Astrocyte of the cerebellum (primary cell): Measurements from ENCODE around the gene GAS1.

Experiments used
- DNase-seq: peaks from one replicate; pipeline ENCODE4 v3.0.0-alpha.2; 2011; ENCODE audit warnings: low read depth
- H3K4me3 ChIP-seq: 2 replicates; pipeline ENCODE4 v1.5.1; 2011; ENCODE audit warnings: mild to moderate bottlenecking, low read depth, low read length, moderate library complexity
- CTCF ChIP-seq: IDR thresholded peaks from 2 replicates; pipeline ENCODE4 v1.5.1; 2012; ENCODE audit warnings: low read length, low read depth, moderate library complexity, mild to moderate bottlenecking; ENCODE audit errors: missing control alignments
- in situ Hi-C: cut with HindIII; loops from 2 replicates; pipeline ENCODE4 v1.10.0; 2017; ENCODE audit warnings: low sequenced_read_pairs

GAS1 gene

DNA sequence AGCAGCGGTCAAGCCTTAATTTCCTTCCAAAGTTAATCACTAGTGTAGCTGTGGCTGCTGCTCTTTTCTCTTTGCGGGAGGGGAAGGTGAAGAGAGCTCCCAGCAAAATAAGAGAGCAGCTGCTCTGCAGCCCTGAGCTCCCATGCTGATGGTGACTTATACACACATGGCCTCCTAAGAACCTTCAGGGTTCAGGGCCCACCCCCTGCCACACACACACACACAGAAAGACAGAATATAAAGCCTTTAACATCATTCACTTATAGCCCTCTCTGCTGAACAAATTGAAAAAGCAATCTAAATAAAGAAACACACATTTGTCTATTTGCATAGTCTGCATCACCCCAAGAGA is 43.6 kb downstream of the GAS1 start:
- DNase-seq, result no peak
- no peak overlapping the region for H3K4me3 ChIP-seq
- in situ Hi-C loops, result loop anchor here (5.0 kb wide), 2 partner anchors 34 to 36 kb away; no protein-coding TSS in a partner anchor
- no peak for TF ChIP-seq CTCF

DNA sequence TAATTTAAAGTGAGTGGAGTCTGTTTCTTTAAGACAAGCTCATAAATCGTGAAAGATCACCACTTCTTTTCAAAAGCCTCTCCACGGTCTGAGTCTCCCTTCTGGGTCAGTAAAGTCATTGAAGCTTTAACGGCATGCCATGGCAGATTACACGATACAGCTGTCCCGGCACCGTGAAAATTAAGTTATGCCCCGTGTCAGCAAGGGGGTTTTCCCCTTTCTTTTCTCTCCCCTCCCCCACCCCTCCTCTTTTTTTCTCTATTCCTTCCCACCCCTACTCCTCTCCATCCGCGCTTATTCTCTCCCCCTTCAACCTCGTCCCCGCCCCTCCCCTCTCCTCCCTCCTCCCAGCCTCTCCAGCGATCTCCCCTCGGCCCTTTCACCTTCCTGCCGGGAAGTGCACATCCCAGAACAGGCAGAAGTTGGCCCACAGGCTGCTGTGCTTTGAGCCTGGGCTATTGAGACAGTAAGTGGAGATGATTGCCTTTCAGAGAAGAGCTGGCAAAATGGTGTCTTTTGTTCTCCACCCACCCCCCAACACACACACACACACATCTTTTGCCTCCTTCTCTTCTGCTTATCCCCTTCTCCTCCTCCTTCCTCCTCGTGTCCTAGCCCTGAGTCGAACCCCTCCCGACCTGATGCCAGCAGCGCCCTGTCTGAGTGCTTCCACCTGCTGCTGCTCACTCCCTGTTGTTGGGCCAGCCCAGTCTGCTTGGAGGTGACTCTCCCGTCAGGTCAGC is 44.1 kb downstream of the GAS1 start:
- no peak for TF ChIP-seq CTCF

DNA sequence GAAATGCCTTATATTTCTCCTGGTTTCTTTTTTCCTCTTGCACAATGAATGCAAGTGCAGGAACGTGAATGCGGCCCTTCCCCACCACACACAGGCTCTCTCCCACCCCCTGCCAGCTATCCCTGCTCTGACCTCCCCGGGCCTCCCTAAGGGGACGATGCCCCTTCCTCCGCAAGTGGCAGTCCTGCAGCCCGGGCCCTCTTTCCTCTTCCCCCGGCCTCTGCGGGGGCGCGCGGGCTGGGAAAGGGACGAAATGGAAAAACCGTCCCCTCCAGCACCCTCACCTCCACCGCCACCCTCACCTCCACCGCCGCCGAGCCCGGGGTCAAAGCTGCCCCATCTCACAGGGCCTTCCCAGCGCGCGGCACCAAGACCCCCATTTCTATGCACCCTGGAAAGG is 44.7 kb downstream of the GAS1 start:
- in situ Hi-C loops, result loop anchor here (5.0 kb wide), 2 partner anchors 35 kb away; no protein-coding TSS in a partner anchor
- TF ChIP-seq CTCF, result no peak
- H3K4me3 ChIP-seq, result peak overlapping the region; percentile 19
- DNase-seq, result no peak

More for the DNA sequence above, 44.1 kb downstream of the GAS1 start:
- H3K4me3 ChIP-seq, result peak overlapping the region; percentile 19
- in situ Hi-C loops, result loop anchor here (5.0 kb wide), 2 partner anchors 34 to 36 kb away; no protein-coding TSS in a partner anchor
- no peak for DNase-seq

DNA sequence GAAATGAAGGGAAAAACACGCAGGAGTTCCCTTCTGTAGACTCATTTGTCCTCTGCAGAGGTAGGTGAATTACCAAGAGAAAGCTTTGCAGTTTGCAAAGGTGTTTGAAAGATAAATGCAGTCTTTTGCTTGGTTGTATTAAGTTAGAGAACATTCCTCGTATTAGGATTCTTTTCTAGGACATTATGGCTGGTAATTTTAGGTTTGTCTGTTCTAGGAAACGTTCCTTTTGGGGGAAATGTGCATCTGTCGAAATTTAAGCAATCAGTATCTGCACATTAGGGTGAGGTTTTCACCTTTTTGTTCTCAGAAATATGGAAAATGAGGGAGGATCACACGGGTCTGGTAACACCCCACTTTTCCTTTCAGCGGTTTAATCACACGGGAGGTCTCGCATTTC is 45.1 kb downstream of the GAS1 start:
- H3K4me3 ChIP-seq, result no peak overlapping the region
- no peak for TF ChIP-seq CTCF
- in situ Hi-C loops, result loop anchor here (5.0 kb wide), 2 partner anchors 35 kb away; no protein-coding TSS in a partner anchor

DNA sequence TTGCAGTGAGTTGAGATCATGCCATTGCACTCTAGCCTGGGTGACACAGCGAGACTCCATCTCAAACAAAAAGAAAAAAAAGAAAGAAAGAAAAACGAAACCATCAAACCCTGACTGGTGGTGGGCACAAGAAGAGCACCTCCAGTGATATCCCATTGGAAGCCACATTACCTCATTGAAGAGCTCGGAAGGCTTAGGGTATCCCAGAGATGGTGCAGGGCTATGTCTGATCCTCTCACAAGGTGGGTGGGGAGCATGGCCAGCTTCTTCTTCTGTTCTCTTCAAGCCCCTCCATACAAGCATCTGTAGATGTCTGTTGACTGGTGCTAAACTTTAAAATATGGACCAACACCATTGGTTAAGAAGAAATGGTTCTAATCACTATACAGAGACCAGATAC is 45.8 kb downstream of the GAS1 start:
- no peak overlapping the region for H3K4me3 ChIP-seq
- in situ Hi-C loops, result loop anchor here (5.0 kb wide), 2 partner anchors 34 to 36 kb away; no protein-coding TSS in a partner anchor
- no peak for DNase-seq
- no peak for TF ChIP-seq CTCF

More for the DNA sequence above, 45.1 kb downstream of the GAS1 start:
- DNase-seq, result no peak
